ENCODE results near the gene TM4SF20.

TM4SF20 gene

DNA sequence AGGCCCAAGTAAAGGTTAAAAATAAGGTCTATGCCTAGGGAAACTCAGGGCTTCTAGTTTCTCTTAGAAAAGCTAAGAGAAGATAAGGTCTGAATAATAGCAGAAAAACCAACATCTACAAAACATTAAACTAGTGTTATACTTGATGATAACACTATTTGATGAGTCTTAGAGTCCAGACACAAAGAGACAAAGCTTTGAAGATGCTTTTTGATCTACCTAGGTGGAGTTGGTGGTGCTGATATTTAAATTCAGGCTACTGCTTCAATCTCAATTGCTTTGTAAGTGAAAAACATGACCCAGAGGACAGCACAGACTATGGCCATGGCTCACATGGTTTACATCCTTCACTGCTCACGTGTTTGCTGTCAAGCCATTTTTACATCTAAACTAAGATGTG lies 65.8 kb downstream of the TM4SF20 start:
- TF ChIP-seq, protein P1, sequence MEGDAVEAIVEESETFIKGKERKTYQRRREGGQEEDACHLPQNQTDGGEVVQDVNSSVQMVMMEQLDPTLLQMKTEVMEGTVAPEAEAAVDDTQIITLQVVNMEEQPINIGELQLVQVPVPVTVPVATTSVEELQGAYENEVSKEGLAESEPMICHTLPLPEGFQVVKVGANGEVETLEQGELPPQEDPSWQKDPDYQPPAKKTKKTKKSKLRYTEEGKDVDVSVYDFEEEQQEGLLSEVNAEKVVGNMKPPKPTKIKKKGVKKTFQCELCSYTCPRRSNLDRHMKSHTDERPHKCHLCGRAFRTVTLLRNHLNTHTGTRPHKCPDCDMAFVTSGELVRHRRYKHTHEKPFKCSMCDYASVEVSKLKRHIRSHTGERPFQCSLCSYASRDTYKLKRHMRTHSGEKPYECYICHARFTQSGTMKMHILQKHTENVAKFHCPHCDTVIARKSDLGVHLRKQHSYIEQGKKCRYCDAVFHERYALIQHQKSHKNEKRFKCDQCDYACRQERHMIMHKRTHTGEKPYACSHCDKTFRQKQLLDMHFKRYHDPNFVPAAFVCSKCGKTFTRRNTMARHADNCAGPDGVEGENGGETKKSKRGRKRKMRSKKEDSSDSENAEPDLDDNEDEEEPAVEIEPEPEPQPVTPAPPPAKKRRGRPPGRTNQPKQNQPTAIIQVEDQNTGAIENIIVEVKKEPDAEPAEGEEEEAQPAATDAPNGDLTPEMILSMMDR (conservative IDR thresholded peaks at IDR 0.05; ENCODE audit: low read length): no peak
- no peak overlapping the region for H3K4me3 ChIP-seq (ENCODE audit: low read length)
- no peak for DNase-seq (ENCODE audit: low read depth)

DNA sequence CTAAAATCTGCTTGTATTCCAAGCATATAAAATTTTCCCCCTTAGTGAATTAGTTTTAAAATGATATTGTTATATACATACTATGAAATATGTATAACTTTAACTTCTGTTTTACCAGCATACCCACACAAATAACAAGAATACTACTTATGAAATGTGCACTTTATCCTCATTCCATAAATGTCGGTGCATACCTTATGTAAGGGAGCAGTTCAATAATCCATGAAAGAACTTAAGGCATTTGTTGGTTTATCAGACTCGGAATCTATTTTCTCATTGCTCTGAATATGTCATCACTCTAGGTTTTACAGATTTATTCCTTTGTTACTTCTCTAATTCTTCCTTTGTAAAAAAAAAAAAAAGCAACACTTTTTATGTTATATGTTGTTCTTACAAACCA lies 66.5 kb downstream of the TM4SF20 start:
- no peak overlapping the region for H3K4me3 ChIP-seq (ENCODE audit: low read length)
- TF ChIP-seq, protein P1 (conservative IDR thresholded peaks at IDR 0.05; ENCODE audit: low read length): no peak
- DNase-seq (ENCODE audit: low read depth): no peak

Measured in AG10803 (cell line).